Measurements from ENCODE around the gene MORC4. TPM values are rescaled to one million over a fixed set of nuclear protein-coding genes. Genes with fewer than 3 reads are reported as not detected.

MORC4 gene
- total and polyA plus RNA-seq, 7 donors, result 5.8 to 13.0 (median 9.3) TPM

GRCh38 chrX:107008034-107008433, 8.0 kb upstream of the MORC4 start:
- no peak for DNase-seq
- TF ChIP-seq POLR2A (IDR thresholded peaks at IDR 0.05), result no peak
- TF ChIP-seq POLR2AphosphoS5 (IDR thresholded peaks at IDR 0.05), result no peak
- TF ChIP-seq CTCF (IDR thresholded peaks at IDR 0.05), result no peak
- no peak for TF ChIP-seq EP300 (IDR thresholded peaks at IDR 0.05)
- intact Hi-C loops (cut with DNase I), result no loop called here

DNA sequence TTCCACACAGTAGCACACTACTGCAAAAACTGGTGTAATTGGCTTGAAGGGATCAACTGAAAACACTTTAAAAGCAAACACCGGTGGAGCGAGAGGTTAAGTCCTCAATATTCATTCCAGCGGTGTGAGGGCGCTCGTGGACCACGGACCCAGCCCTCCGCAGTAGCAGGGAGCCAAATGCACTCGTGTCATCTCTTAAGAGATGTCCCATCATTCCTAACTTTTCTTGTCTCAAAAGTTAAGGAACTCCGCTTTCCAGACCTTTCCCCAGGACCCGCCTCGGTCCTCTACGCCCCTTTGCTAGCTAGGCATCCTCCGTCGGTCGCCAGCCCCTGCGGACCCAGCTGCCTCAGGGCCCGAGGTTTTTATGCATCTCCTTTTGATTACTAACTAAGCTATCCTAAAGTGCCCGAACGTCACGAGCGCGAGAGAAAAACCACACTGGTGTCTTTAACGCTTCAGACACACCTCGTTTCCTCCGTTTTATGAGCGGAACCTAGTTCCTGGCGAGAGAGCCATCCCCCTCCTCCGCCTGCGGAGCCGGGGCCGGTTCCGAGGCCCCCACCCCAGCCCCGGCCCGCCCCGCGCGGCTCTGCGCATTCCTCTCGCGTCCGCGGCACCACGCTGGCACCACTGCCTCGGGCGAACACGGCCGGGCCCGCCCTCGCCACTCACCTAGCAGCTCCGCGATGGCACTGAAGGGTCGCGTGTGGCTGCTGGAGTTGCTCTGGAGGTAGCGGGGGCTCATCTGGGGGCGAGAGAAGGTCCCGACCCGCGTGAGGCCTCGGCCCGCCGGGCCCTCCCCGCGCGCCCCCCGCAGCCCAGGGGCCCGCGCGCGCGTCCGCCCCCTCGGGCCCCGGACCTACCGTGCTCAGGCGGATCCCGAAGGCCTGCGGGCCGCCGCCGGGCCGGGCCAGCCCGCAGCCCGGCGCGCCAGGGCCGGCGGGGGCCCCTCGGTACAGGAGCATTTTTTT, 723 bp downstream of the MORC4 start:
- Histone ChIP-seq H3K36me3 (no peaks in the 10 kb centered on the region), H3K27me3 (no peaks in the 10 kb centered on the region), H3K27ac (peak overlapping the region; percentile 79 to 82 (median 81)), H3K4me3 (peak overlapping the region; percentile 42 to 66 (median 62)), H3K9me3 (no peaks in the 10 kb centered on the region), H3K4me1 (no peaks in the 10 kb centered on the region)
- TF ChIP-seq CTCF (IDR thresholded peaks at IDR 0.05) (peak in 3 of 4 experiments; percentile 9 to 39 (median 21)), EP300 (IDR thresholded peaks at IDR 0.05) (no peak), POLR2AphosphoS5 (IDR thresholded peaks at IDR 0.05) (peak in 3 of 4 donors; percentile 6 to 25 (median 24)), POLR2A (IDR thresholded peaks at IDR 0.05) (no peak)
- WGBS, 2 donors, result 0 to 1% methylated on average over 88 of the region's 88 CpGs
- DNase-seq, result peak; percentile 76
- intact Hi-C loops (cut with DNase I), result loop anchor here (2.0 to 10.0 kb wide), 2 partner anchors 120 to 626 kb away; partner anchors contain the start of genes PRPS1 and RBM41

More at GRCh38 chrX:107008034-107008433, 8.0 kb upstream of the MORC4 start:
- WGBS, 2 donors, result 93 to 94% methylated on average over 4 of the region's 4 CpGs
- Histone ChIP-seq H3K27me3 (no peaks in the 10 kb centered on the region), H3K27ac (no peak overlapping the region), H3K9me3 (no peaks in the 10 kb centered on the region), H3K36me3 (no peaks in the 10 kb centered on the region), H3K4me1 (no peaks in the 10 kb centered on the region), H3K4me3 (no peak overlapping the region)

DNA sequence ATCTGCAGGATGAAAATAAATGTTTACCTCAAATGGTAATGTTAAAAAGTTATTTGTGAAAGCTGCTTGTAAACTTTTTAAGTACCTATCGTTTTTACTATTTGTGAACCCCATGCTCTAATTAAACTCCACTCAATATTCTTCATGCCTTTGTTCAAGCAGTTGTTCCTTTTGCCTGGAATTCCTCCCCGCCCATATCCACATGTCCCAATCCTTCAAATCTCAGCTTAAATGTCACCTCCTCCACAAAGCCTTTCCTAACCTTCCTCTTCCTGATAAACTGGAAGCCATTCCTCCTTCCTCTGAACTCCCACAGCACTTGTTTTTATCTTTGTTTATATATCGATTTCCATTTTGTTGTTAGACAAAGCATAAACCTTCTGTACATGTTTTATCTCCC, 2.4 kb downstream of the MORC4 start:
- intact Hi-C loops (cut with DNase I), result loop anchor here (2.0 to 10.0 kb wide), 2 partner anchors 121 to 627 kb away; partner anchors contain the start of genes PRPS1 and RBM41
- 87 to 88% methylated on average over 3 of the region's 3 CpGs for WGBS, 2 donors
- TF ChIP-seq POLR2A (IDR thresholded peaks at IDR 0.05) (no peak), CTCF (IDR thresholded peaks at IDR 0.05) (no peak), EP300 (IDR thresholded peaks at IDR 0.05) (no peak), POLR2AphosphoS5 (IDR thresholded peaks at IDR 0.05) (no peak)
- Histone ChIP-seq H3K4me3 (no peak overlapping the region), H3K9me3 (no peaks in the 10 kb centered on the region), H3K27me3 (no peaks in the 10 kb centered on the region), H3K36me3 (no peaks in the 10 kb centered on the region), H3K4me1 (no peaks in the 10 kb centered on the region), H3K27ac (no peak overlapping the region)
- DNase-seq, result no peak

DNA sequence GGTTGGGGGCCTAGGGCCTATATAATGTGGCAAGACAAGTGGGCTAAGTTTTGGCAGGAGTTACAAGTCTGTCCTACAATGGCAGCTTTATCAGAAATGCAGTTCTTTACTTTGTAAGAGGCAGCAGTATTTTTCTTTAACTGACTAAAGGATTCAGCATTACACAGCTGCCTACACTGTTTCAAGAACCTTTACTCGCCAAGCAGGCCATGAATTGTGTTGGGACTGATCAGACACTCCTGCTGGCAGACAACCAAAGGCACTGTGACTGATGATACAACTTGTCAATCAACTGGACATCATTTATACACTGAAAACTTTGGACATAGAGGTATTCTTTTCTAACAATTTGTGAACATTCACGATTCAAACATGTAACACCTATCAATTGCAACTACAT, 4.3 kb downstream of the MORC4 start:
- no peaks in the 10 kb centered on the region for H3K27me3 ChIP-seq
- WGBS, 2 donors, result 93 to 94% methylated on average over 2 of the region's 2 CpGs
- no peak for DNase-seq
- H3K9me3 ChIP-seq, result no peaks in the 10 kb centered on the region
- no peak overlapping the region for H3K4me3 ChIP-seq
- TF ChIP-seq EP300 (IDR thresholded peaks at IDR 0.05), result no peak
- no peak for TF ChIP-seq POLR2A (IDR thresholded peaks at IDR 0.05)
- TF ChIP-seq CTCF (IDR thresholded peaks at IDR 0.05), result no peak
- no peak for TF ChIP-seq POLR2AphosphoS5 (IDR thresholded peaks at IDR 0.05)
- intact Hi-C loops (cut with DNase I), result loop anchor here (10.0 kb wide), 1 partner anchor 629 kb away; the partner anchor contains the start of gene PRPS1
- H3K27ac ChIP-seq, result no peak overlapping the region
- H3K4me1 ChIP-seq, result no peaks in the 10 kb centered on the region
- no peaks in the 10 kb centered on the region for H3K36me3 ChIP-seq
